Neural cell (in vitro differentiated cells): ENCODE measurements around the gene MED13L. TPM values are rescaled to one million over a fixed set of nuclear protein-coding genes. Genes with fewer than 3 reads are reported as not detected.

ENCODE experiments used
- H2AFZ ChIP-seq: fragments of 200-600, 300-800 bp; sonication (generic), shearing (Covaris generic); 2 replicates; pipeline ENCODE4 v1.6.0; 2014; ENCODE audit warnings: low read depth, mild to moderate bottlenecking, antibody characterized with exemption, low read length, moderate library complexity
- H3F3A ChIP-seq: fragments of 200-600 bp; shearing (Covaris generic); 2 replicates; pipeline ENCODE4 v1.6.1; 2016; ENCODE audit warnings: mild to moderate bottlenecking, moderate library complexity, mixed read lengths, antibody characterized with exemption, low read length; ENCODE audit not compliant: insufficient read depth, poor library complexity, severe bottlenecking
- H3K27ac ChIP-seq: fragments of 200-600, 300-800 bp; sonication (generic), shearing (Covaris generic); 2 replicates; pipeline ENCODE4 v1.5.1; 2014; ENCODE audit warnings: mild to moderate bottlenecking, low read length, moderate library complexity
- H3K27me3 ChIP-seq: fragments of 300-800, 200-600 bp; sonication (generic), shearing (Covaris generic); 2 replicates; pipeline ENCODE4 v1.6.0; 2014; ENCODE audit warnings: mild to moderate bottlenecking, low read depth, low read length, moderate library complexity; ENCODE audit not compliant: insufficient read depth
- H3K36me3 ChIP-seq: fragments of 300-800, 200-600 bp; sonication (generic), shearing (Covaris generic); 2 replicates; pipeline ENCODE4 v1.5.1; 2014; ENCODE audit warnings: mild to moderate bottlenecking, antibody characterized with exemption, low read length, moderate library complexity; ENCODE audit not compliant: insufficient read depth
- H3K4me2 ChIP-seq: fragments of 300-800, 200-600 bp; sonication (generic), shearing (Covaris generic); 2 replicates; pipeline ENCODE4 v1.6.0; 2014; ENCODE audit warnings: mild to moderate bottlenecking, low read length
- H3K4me3 ChIP-seq: fragments of 300-800, 200-600 bp; sonication (generic), shearing (Covaris generic); 2 replicates; pipeline ENCODE4 v1.5.1; 2014; ENCODE audit warnings: mild to moderate bottlenecking, low read length, moderate library complexity
- H3K79me2 ChIP-seq: fragments of 200-600 bp; shearing (Covaris generic); replicated peaks from 2 replicates; pipeline ENCODE4 v1.6.0; 2014; ENCODE audit warnings: mild to moderate bottlenecking, low read length, moderate library complexity; ENCODE audit not compliant: insufficient read depth
- H3K9ac ChIP-seq: fragments of 300-800, 200-600 bp; sonication (generic), shearing (Covaris generic); 2 replicates; pipeline ENCODE4 v1.6.1; 2016; ENCODE audit warnings: mild to moderate bottlenecking, low read length, mixed read lengths
- H3K9me2 ChIP-seq: fragments of 200-600 bp; shearing (Covaris generic); 2 replicates; pipeline ENCODE4 v1.6.1; 2016; ENCODE audit warnings: mild to moderate bottlenecking, low read length, mixed read lengths; ENCODE audit not compliant: insufficient read depth
- H3K9me3 ChIP-seq: fragments of 200-600, 300-800 bp; sonication (generic), shearing (Covaris generic); 2 replicates; pipeline ENCODE4 v1.6.1; 2016; ENCODE audit warnings: mild to moderate bottlenecking, mixed run types, low read length, moderate library complexity, mixed read lengths
- H4K20me1 ChIP-seq: fragments of 200-600 bp; shearing (Covaris generic); 2 replicates; pipeline ENCODE4 v1.6.1; 2016; ENCODE audit warnings: mild to moderate bottlenecking, mixed run types; ENCODE audit not compliant: insufficient read depth
- CTCF ChIP-seq: fragments of 450-650 bp; IDR thresholded peaks from 2 replicates; pipeline ENCODE4 v1.5.1; 2014; ENCODE audit warnings: antibody characterized with exemption, mild to moderate bottlenecking, moderate library complexity; ENCODE audit not compliant: poor library complexity, severe bottlenecking
- EP300 ChIP-seq: fragments of 450-650 bp; conservative IDR thresholded peaks from 2 replicates; pipeline ENCODE4 v1.6.1; 2014; ENCODE audit warnings: antibody characterized with exemption, mild to moderate bottlenecking, moderate library complexity; ENCODE audit not compliant: poor library complexity, severe bottlenecking
- EZH2 ChIP-seq: fragments of 200-600, 300-800 bp; shearing (Covaris generic), sonication (generic); IDR thresholded peaks from 2 replicates; pipeline ENCODE4 v1.6.1; 2014; ENCODE audit warnings: antibody characterized with exemption, low read length, borderline replicate concordance, mild to moderate bottlenecking; ENCODE audit not compliant: insufficient read depth, poor library complexity, severe bottlenecking
- MXI1 ChIP-seq: fragments of 450-650 bp; conservative IDR thresholded peaks from 2 replicates; pipeline ENCODE4 v1.6.1; 2014; ENCODE audit warnings: antibody characterized with exemption, mild to moderate bottlenecking; ENCODE audit not compliant: poor library complexity, severe bottlenecking
- POLR2AphosphoS5 ChIP-seq: IDR thresholded peaks from 2 replicates; pipeline ENCODE4 v1.6.1; 2012
- RAD21 ChIP-seq: fragments of 450-650 bp; conservative IDR thresholded peaks from 2 replicates; pipeline ENCODE4 v1.6.1; 2014; ENCODE audit warnings: antibody characterized with exemption, mild to moderate bottlenecking, moderate library complexity
- REST ChIP-seq: IDR thresholded peaks from 2 replicates; pipeline ENCODE4 v1.6.1; 2012; ENCODE audit warnings: borderline replicate concordance
- SMC3 ChIP-seq: fragments of 450-650 bp; conservative IDR thresholded peaks from 2 replicates; pipeline ENCODE4 v1.6.1; 2014; ENCODE audit warnings: antibody characterized with exemption, mild to moderate bottlenecking, moderate library complexity; ENCODE audit not compliant: poor library complexity
- TAF1 ChIP-seq: IDR thresholded peaks from 2 replicates; pipeline ENCODE4 v1.6.1; 2012; ENCODE audit warnings: low read depth
- polyA plus RNA-seq: library from polyadenylated mRNA; depleted of rRNA; stranded (reverse); fragments of >200 nt; gene quantifications from 2 replicates; pipeline ENCODE4 v1.2.3, GENCODE V29; 2014

The MED13L gene
- polyA plus RNA-seq, 1 donor from 2014 or later: 38.9 TPM

GRCh38 chr12:116248433-116248832, 29.1 kb downstream of the MED13L start:
- H3K9me2 ChIP-seq: no peaks in the 10 kb centered on the region
- no peak for TF ChIP-seq SMC3
- no peak for TF ChIP-seq CTCF
- TF ChIP-seq POLR2AphosphoS5: no peak
- no peak for TF ChIP-seq EZH2
- no peak for TF ChIP-seq MXI1
- no peak for TF ChIP-seq EP300
- no peak for TF ChIP-seq REST
- no peak for TF ChIP-seq TAF1
- no peak for TF ChIP-seq RAD21
- H3K79me2 ChIP-seq: peaks cover 83% of the 10 kb centered on the region
- no peaks in the 10 kb centered on the region for H3K27me3 ChIP-seq
- H3K27ac ChIP-seq: no peak overlapping the region
- H3K9ac ChIP-seq: no peak overlapping the region
- H3K9me3 ChIP-seq: no peaks in the 10 kb centered on the region
- H2AFZ ChIP-seq: no peak overlapping the region
- no peaks in the 10 kb centered on the region for H3K36me3 ChIP-seq
- no peaks in the 10 kb centered on the region for H4K20me1 ChIP-seq
- H3F3A ChIP-seq: no peaks in the 10 kb centered on the region
- no peak overlapping the region for H3K4me2 ChIP-seq
- H3K4me3 ChIP-seq: no peak overlapping the region

- Histone ChIP-seq H3K9me3 (no peaks in the 10 kb centered on the region), H3K9ac (no peak overlapping the region), H4K20me1 (no peaks in the 10 kb centered on the region), H3F3A (no peaks in the 10 kb centered on the region), H2AFZ (no peak overlapping the region), H3K79me2 (peaks cover 74% of the 10 kb centered on the region), H3K9me2 (no peaks in the 10 kb centered on the region), H3K4me3 (no peak overlapping the region), H3K36me3 (no peaks in the 10 kb centered on the region), H3K4me2 (no peak overlapping the region), H3K27me3 (no peaks in the 10 kb centered on the region), H3K27ac (no peak overlapping the region)
- TF ChIP-seq EP300 (no peak), RAD21 (no peak), POLR2AphosphoS5 (no peak), SMC3 (no peak), REST (no peak)
These were observed 30.1 kb downstream of the MED13L start for GRCh38 chr12:116247377-116247776.
